Upper lobe of left lung (tissue), 6 donors: ENCODE measurements around the gene RBM33. TPM values are rescaled to one million over a fixed set of nuclear protein-coding genes. Genes with fewer than 3 reads are reported as not detected.

Experiments used
- ATAC-seq, 2 donors: fragments of 200-7000 bp; cut with Tn5 transposase; one replicate each; pipeline ENCODE4 v1.9.1; 2022; ENCODE audit warnings: mild to moderate bottlenecking in 2 of 2, moderate library complexity in 2 of 2; ENCODE audit not compliant: low FRiP score in 2 of 2
- DNase-seq, 2 donors: peaks; one replicate each; pipeline ENCODE4 v3.0.0-alpha.2; 2019 to 2020
- H3K27ac ChIP-seq, 4 donors: fragments of 200-600 bp; sonication (generic); one replicate each; pipeline ENCODE4 v1.5.1; 2016 to 2019
- H3K27me3 ChIP-seq, 4 donors: fragments of 200-600 bp; sonication (generic); one replicate each; pipeline ENCODE4 v1.5.1; 2017 to 2019
- H3K36me3 ChIP-seq, 4 donors: fragments of 200-600 bp; sonication (generic); one replicate each; pipeline ENCODE4 v1.5.1; 2016 to 2019
- H3K4me1 ChIP-seq, 4 donors: fragments of 200-600 bp; sonication (generic); one replicate each; pipeline ENCODE4 v1.5.1; 2018 to 2019
- H3K4me3 ChIP-seq, 4 donors: fragments of 200-600 bp; sonication (generic); one replicate each; pipeline ENCODE4 v1.5.1; 2017 to 2019; ENCODE audit warnings: mild to moderate bottlenecking in 2 of 4, moderate library complexity in 1 of 4
- H3K9me3 ChIP-seq, 4 donors: fragments of 200-600 bp; sonication (generic); one replicate each; pipeline ENCODE4 v1.5.1; 2018 to 2019
- EP300 ChIP-seq, 4 donors: sonication (generic); formaldehyde crosslinking; IDR thresholded peaks; one replicate each; pipeline ENCODE4 v1.5.1; 2017; ENCODE audit warnings: antibody characterized with exemption in 4 of 4, control low read depth in 2 of 4
- POLR2A ChIP-seq, 4 donors: fragments of 450-650 bp; IDR thresholded peaks; one replicate each; pipeline ENCODE4 v1.5.1; 2016 to 2017; ENCODE audit warnings: antibody characterized with exemption in 4 of 4, mild to moderate bottlenecking in 2 of 4
- POLR2AphosphoS5 ChIP-seq, 2 donors: sonication (generic); formaldehyde crosslinking; IDR thresholded peaks; one replicate each; pipeline ENCODE4 v1.5.1; 2017; ENCODE audit warnings: antibody characterized with exemption in 2 of 2
- WGBS, 2 donors: methylation state at CpG; one replicate each; pipeline ENCODE4 v1.1.5; 2017 to 2018; 5-methylcytosine and 5-hydroxymethylcytosine counted together
- total RNA-seq, 6 donors: library from RNA; depleted of rRNA in 4 of 6; stranded (reverse); fragments of >200 nt in 4 of 6; gene quantifications; one replicate each; pipeline versions ENCODE4 v1.1.0 to v1.2.1, GENCODE V29; 2016 to 2021
- TF ChIP-seq, protein P1 (sequence below), 6 experiments: fragments of 450-650 bp in 4 of 6; fragments of 200-600 bp in 2 of 6; sonication (generic) in 2 of 6; IDR thresholded peaks; one replicate each; pipeline ENCODE4 v1.5.1; 2016 to 2019; ENCODE audit warnings: antibody characterized with exemption in 6 of 6
- donor health status: DM: no; HTN: no; CAD: no; lungs with moderate emphysema.
- donor health status: DM: no; HTN: yes; CAD: no; lungs with severe emphysema.

Gene RBM33
- total RNA-seq, 6 donors from 2014 or later: 40.6 to 179 (median 76.4) TPM

DNA sequence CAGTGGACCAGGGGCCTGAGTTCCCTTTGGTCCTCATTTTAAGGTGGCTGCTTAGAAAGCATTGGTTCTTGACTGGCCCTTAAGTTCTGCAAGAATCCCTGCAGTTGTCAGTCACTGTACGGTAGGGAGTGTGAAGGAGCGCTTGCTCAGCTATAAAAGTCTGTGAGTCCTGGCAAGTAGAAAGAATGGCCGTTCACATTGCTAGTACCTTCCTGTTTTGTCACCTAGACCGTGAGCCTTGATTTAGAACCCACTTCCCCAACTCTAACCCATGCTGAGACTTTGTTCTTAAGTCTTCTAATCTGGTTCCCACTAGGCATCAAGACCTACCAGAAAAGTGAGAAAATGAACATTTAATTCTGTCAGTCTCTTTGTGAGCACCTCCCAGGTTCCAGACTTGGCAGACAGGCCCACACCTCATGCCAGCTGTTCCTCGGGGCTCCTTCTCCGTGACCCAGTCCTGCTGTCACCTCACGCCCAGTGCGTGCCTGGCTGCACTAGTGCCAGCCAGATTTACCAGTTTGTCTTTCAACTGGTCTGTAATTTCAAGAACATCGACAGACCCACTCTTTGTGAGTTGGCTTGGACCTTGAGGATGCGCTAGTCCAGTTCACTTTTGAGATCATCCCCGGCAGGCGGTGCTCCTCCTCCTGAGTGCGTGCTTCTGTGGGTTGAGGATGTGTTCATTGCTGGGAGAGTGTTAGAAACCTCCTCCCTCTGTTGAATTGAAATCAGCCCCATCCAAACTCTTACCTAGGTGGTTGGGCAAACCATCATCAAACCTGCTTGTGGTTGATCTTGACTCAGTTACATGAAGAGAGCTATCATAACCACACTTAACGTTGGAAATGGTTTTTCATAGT lies 89.4 kb downstream of the RBM33 start:
- Histone ChIP-seq H3K27ac (no peak overlapping the region), H3K4me3 (no peak overlapping the region), H3K27me3 (no peaks in the 10 kb centered on the region), H3K36me3 (peaks cover 9 to 40% (median 13%) of the 10 kb centered on the region in 4 donors), H3K9me3 (no peaks in the 10 kb centered on the region), H3K4me1 (peaks cover 0 to 8% (median 0%) of the 10 kb centered on the region in 4 donors)
- TF ChIP-seq EP300 (IDR thresholded peaks at IDR 0.05) (no peak), POLR2A (IDR thresholded peaks at IDR 0.05) (no peak)
- TF ChIP-seq, protein P1, sequence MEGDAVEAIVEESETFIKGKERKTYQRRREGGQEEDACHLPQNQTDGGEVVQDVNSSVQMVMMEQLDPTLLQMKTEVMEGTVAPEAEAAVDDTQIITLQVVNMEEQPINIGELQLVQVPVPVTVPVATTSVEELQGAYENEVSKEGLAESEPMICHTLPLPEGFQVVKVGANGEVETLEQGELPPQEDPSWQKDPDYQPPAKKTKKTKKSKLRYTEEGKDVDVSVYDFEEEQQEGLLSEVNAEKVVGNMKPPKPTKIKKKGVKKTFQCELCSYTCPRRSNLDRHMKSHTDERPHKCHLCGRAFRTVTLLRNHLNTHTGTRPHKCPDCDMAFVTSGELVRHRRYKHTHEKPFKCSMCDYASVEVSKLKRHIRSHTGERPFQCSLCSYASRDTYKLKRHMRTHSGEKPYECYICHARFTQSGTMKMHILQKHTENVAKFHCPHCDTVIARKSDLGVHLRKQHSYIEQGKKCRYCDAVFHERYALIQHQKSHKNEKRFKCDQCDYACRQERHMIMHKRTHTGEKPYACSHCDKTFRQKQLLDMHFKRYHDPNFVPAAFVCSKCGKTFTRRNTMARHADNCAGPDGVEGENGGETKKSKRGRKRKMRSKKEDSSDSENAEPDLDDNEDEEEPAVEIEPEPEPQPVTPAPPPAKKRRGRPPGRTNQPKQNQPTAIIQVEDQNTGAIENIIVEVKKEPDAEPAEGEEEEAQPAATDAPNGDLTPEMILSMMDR (IDR thresholded peaks at IDR 0.05): no peak
- DNase-seq (no peak), ATAC-seq (no peak)
- 77 to 83% methylated on average over 11 to 14 of the region's 14 CpGs for WGBS, 2 donors

DNA sequence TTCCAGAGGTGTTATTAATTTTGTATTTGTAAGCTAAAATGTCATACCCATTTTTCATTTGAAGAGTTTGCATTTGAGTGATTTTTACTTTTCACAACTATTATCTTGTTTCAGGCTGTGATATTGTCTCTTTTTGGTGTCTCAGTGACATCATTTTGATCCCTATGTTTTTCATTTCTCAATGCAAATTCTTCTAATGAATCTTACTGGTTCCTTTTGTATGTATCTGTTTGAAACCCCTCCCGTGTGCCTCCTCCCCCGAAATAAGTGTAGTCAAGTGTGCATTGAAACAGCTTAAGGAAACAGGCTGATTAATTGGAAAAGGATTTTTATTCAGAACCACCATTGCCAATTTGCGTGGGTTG lies 90.0 kb downstream of the RBM33 start:
- TF ChIP-seq, protein P1 (IDR thresholded peaks at IDR 0.05): no peak
- Histone ChIP-seq H3K4me1 (peaks cover 0 to 8% (median 0%) of the 10 kb centered on the region in 4 donors), H3K9me3 (no peaks in the 10 kb centered on the region), H3K4me3 (no peak overlapping the region), H3K27me3 (no peaks in the 10 kb centered on the region), H3K36me3 (peaks cover 9 to 41% (median 14%) of the 10 kb centered on the region in 4 donors), H3K27ac (no peak overlapping the region)
- DNase-seq (no peak), ATAC-seq (no peak)
- WGBS, 2 donors: 78 to 91% methylated on average over 3 of the region's 3 CpGs

DNA sequence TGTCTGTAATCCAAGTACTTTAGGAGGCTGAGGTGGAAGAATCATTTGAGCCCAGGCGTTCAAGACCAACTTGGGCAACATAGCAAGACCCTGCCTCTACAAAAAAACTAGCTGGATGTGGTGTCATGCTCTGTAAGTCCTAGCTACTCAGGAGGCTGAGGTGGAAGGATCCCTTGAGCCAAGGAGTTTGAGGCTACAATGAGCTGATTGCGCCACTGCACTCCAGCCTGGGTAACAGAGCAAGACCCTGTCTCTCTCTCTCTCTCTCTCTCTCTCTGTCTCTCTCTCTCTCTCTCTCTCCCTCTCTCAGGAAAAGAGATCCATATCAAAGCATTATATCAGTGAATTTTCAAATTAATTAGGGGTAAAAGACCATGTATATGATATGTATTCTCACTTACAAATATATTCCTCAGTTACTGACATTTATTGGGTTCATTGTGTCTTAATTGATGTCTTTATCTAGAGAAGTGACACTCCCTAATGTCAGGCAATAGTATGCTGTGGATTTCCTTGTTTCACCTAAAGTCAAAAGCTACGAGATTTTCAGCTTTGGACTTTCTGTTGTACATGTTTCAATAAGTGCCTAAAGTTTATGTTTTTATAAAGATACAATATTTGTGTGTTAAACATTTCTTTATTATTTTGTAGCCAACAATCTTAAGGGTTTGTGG lies 91.1 kb downstream of the RBM33 start:
- 83 to 86% methylated on average over 3 of the region's 3 CpGs for WGBS, 2 donors

DNA sequence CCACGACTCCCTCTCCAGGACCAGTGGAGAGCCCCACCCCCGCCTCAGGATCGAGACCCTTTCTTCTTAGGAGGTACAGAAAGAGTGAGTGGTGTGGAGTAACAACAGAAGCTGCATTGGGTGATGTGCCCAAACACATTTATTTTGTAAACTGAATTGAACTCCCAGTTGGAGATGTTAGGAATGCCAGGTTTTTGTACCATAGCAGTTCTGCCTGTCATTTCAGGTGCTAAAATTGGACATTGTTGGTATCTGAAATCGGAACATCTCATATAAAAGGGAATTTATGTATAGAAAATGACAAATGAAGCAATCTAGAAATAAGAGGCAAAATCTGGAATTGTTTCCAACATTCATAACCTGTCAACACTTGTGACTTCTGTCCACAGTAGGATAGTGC lies 93.1 kb downstream of the RBM33 start:
- Histone ChIP-seq H3K27me3 (no peaks in the 10 kb centered on the region), H3K36me3 (peaks cover 20 to 54% (median 34%) of the 10 kb centered on the region in 4 donors), H3K4me3 (no peak overlapping the region), H3K9me3 (no peaks in the 10 kb centered on the region), H3K27ac (no peak overlapping the region), H3K4me1 (no peaks in the 10 kb centered on the region)
- DNase-seq (no peak), ATAC-seq (no peak)
- 91 to 93% methylated on average over 4 of the region's 4 CpGs for WGBS, 2 donors
- no peak for TF ChIP-seq POLR2A (IDR thresholded peaks at IDR 0.05)
- no peak for TF ChIP-seq POLR2AphosphoS5 (IDR thresholded peaks at IDR 0.05)
- no peak for TF ChIP-seq EP300 (IDR thresholded peaks at IDR 0.05)
- TF ChIP-seq, protein P1 (IDR thresholded peaks at IDR 0.05): no peak

More for the DNA sequence above, 91.1 kb downstream of the RBM33 start:
- ATAC-seq (no peak), DNase-seq (no peak)
- Histone ChIP-seq H3K27me3 (no peaks in the 10 kb centered on the region), H3K9me3 (no peaks in the 10 kb centered on the region), H3K4me1 (peaks cover 0 to 8% (median 0%) of the 10 kb centered on the region in 4 donors), H3K4me3 (no peak overlapping the region), H3K36me3 (peaks cover 9 to 43% (median 24%) of the 10 kb centered on the region in 4 donors), H3K27ac (no peak overlapping the region)
- TF ChIP-seq, protein P1 (IDR thresholded peaks at IDR 0.05): no peak
